Left cardiac atrium (tissue), 4 donors: Measurements from ENCODE around the gene SCNN1A. TPM values are rescaled to one million over a fixed set of nuclear protein-coding genes. Genes with fewer than 3 reads are reported as not detected.

Source experiments
- ATAC-seq, 2 donors: fragments of 200-7000 bp; cut with Tn5 transposase; one replicate each; pipeline ENCODE4 v1.9.1; 2020; ENCODE audit warnings: mild to moderate bottlenecking in 2 of 2, moderate library complexity in 2 of 2
- DNase-seq: peaks from one replicate; pipeline ENCODE4 v3.0.0-alpha.2; 2020
- intact Hi-C, 2 donors: fragments of 100-400 bp; cut with DNase I; formaldehyde crosslinking; loops; one replicate each; pipeline versions ENCODE4 v1.14.1 to v1.15.1; 2022 to 2023
- total RNA-seq, 2 donors: library from RNA; stranded (reverse); fragmentation: NEBNext Ultra II Directional; extraction: Animal tissue kit (Norgen Biotek cat#: 25700); gene quantifications; one replicate each; pipeline ENCODE4 v1.2.1, GENCODE V29; 2021
- donor health status: DM: no; HTN: yes; CAD: no.
- donor health status: DM: no; HTN: yes; CAD: no; lungs with severe emphysema.
- donor health status: DM: yes; HTN: yes; CAD: no.
- donor health status: Dilated cardiomyopathy.

The SCNN1A gene
- total RNA-seq, 2 donors from 2014 or later = 0.85 to 3.5 TPM

DNA sequence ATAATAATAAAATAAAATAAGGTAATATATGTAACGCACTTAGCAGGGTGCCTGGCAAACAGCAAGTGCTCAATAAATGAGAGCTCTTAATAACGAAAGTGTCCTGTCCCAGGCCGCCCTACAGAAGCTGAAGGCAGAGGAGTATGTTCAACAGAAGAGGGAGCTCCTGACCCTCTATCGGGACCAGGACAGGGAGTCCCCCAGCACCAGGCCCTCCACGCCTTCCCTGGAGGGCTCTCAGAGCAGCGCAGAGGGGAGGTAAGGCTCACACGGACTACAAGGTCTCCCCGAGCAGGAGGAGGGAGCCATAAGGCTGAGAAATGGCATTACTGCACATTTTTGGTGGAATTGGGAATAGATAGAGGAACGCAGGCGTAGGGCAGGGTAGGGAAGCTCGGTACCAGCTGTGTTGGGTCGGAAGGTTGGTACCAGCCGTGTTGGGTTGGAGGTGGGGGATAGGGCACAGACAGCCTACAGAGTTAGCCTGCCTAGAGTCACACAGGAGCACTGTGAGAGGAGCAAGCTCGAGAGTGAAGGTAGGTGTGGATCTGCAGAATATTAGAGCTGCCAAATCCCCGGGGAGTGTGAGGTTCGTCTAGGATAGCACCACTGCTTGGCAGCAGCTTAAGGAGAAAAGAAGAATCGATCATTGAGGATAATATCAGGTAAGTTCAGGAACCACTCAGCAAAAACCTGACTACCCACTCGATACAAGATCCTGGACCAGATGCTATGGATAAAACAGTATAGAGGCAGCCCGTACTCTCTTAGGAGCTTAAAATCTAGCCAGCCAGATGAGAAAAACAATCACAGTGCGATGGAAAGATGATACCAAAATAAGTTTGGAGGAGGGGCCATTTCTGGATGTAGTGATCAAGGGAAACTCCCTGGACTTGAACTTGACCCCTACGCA, 48.8 kb downstream of the SCNN1A start:
- DNase-seq (peak; percentile 65), ATAC-seq (peak; percentile 32 to 61)
- intact Hi-C loops = loop anchor here in 1 of 2 donors (5.0 kb wide), 1 partner anchor 141 kb away; no protein-coding TSS in a partner anchor

- DNase-seq (no peak), ATAC-seq (no peak)
- intact Hi-C loops = loop anchor here in 1 of 2 donors (5.0 kb wide), 1 partner anchor 142 kb away; no protein-coding TSS in a partner anchor
These were observed 50.2 kb downstream of the SCNN1A start for GRCh38 chr12:6324936-6325750.

DNA sequence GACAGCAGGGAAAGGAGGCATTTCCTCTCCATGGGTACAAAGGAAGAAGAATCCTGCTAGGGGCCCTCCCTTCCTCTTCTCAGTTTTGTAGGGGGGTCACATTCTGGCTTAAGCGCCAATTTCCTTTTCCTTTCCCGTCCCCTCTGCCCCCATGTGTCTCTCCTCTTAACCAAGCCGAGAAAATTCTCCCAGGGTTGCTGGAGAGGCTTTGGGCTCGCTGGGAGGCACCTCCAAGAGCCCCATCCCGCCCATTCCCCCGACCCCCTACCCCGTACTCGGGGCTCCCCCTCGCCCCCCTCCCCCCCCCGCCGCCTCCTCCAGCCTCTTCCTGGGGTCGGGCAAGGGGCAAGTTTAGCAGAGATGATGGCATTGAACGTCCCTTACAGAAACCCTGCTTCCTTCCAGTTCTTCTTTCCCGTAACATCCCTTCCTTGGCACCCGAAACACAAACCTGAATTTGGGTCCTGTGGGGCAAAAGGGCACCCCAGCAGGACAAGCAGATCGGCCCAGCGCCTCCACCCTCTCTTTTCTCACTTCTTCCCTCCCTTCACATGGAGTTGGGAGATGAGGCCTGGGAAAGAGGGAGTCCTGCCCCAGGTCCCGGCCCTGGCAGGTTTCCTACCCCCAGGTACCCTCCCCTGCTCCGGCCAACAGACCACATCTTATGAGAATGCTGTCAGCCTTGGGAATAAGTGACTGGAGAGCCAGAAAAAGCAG, 51.2 kb downstream of the SCNN1A start:
- intact Hi-C loops = no loop called here
- ATAC-seq = no peak
- DNase-seq = no peak

DNA sequence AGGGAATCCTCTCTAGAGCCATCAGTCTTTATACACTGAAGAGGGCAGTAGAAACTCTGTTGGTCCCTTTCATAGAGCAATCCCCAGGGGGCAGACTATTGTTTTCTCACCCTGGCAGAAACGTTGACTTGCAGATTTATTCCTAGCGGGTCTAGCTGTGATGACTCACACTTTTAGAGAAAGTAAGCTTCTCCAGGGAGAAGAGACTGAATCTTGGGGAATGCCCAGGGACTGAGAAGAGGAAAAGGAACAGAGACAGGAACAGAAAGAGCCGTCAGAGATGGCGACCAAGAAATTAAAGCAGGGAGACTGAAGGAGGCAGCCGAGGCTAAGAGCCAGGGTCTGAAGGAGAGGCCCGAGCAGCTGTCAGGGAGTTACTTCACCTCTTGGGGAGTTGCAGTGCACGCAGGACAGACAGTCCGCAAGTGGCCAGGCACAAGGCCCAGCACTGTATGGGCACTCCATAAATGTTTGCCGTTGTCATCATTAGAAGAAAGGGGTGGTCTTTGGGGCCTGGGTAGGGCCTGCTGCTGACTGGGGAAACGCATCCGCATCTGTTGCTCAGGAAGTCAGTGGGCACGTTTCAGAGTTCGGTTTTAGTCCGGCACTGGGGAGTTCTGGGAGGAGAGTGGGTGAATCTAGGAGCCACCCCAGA, 51.9 kb downstream of the SCNN1A start:
- ATAC-seq (peak; percentile 47 to 59), DNase-seq (peak; percentile 58)
- intact Hi-C loops = no loop called here

- intact Hi-C loops = no loop called here
- ATAC-seq = no peak
- DNase-seq = no peak
These were observed 52.4 kb downstream of the SCNN1A start for GRCh38 chr12:6322969-6323339.

- intact Hi-C loops = no loop called here
- ATAC-seq = no peak
These were observed 53.0 kb downstream of the SCNN1A start for GRCh38 chr12:6322352-6322751.

DNA sequence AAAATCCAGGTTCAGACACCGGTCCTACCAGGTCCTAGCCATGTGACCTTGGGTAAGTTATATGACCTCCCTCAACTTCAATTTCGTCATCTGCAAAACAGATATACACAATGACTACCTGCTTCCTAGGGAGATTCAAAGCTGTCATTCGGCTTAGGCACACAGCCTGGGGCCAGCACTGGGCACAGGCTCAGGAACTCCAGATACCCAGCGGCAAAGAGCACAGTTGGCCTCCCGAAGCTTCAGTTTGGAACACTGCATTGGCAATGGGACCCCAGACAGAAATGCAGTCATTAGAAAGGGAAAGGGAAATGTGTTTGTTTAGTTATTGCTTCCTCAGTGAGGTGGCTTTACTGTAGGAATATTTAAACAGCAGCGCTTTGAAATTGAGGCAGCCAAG, 53.5 kb downstream of the SCNN1A start:
- DNase-seq (no peak), ATAC-seq (no peak)
- intact Hi-C loops = no loop called here

More at GRCh38 chr12:6322352-6322751, 53.0 kb downstream of the SCNN1A start:
- DNase-seq = no peak

DNA sequence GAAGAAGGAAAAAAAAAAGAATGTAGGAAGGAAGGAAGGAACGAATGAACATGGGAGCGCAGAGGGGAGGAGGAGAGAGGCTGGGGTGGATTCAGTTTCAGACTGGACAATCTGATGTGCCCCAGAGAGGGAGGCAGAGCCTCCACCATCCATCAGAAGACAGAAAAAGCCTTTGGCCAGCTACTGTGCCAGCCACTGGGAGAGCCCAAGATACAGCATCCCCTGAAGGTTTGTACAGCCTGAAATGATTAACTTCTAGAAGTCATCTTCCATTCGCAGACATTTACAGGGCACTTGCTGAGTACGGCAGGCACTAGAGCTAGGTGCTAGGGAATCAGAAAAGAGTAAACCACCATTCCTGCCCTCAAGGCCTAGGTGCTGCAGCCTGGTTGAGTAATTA, 55.9 kb downstream of the SCNN1A start:
- DNase-seq = no peak
- ATAC-seq = no peak
- intact Hi-C loops = no loop called here

DNA sequence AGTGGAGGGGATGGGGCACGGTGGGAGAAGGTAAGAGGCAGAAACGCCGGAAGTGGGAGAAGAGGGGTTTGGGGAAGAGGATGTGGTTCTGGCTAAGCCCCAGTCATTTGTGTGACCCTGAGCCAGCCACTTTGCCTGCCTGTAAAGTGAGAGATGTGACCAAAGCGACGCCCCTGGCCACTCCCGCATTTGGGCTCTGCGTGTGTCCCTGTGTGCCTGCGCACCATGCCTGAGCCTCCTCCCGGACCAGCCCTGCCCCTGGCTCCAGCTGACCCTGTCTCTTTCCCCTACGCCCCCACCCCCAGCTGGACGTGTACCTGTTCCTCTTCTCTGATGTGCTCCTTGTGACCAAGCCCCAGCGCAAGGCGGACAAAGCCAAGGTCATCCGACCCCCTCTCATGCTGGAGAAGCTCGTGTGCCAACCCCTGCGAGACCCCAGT, 56.9 kb downstream of the SCNN1A start:
- intact Hi-C loops = no loop called here
- ATAC-seq (no peak), DNase-seq (no peak)

GRCh38 chr12:6317693-6318439, 57.5 kb downstream of the SCNN1A start:
- ATAC-seq (no peak), DNase-seq (no peak)
- intact Hi-C loops = no loop called here

GRCh38 chr12:6316921-6317692, 58.3 kb downstream of the SCNN1A start:
- intact Hi-C loops = no loop called here
- DNase-seq (peak; percentile 14), ATAC-seq (no peak)

GRCh38 chr12:6315704-6316597, 59.4 kb downstream of the SCNN1A start:
- ATAC-seq (no peak), DNase-seq (peak; percentile 24)
- intact Hi-C loops = no loop called here

GRCh38 chr12:6315184-6315583, 60.2 kb downstream of the SCNN1A start:
- ATAC-seq (no peak), DNase-seq (no peak)
- intact Hi-C loops = no loop called here

- DNase-seq (peak; percentile 20), ATAC-seq (no peak)
- intact Hi-C loops = no loop called here
These were observed 60.6 kb downstream of the SCNN1A start for GRCh38 chr12:6314776-6315175.

GRCh38 chr12:6313326-6313940, 61.9 kb downstream of the SCNN1A start:
- no peak for DNase-seq
- ATAC-seq = no peak
- intact Hi-C loops = no loop called here
